22Rv1 (cell line): Measurements from ENCODE around the gene FIGLA.

Experiments
- H3K27ac ChIP-seq: fragments of 450-650 bp; 2 replicates; pipeline ENCODE4 v1.5.1; 2017
- ZFX ChIP-seq: fragments of 450-650 bp; IDR thresholded peaks from 2 replicates; pipeline ENCODE4 v1.6.1; 2017; ENCODE audit warnings: antibody characterized with exemption, borderline replicate concordance
- TF ChIP-seq, protein P1 (sequence below): fragments of 450-650 bp; IDR thresholded peaks from 2 replicates; pipeline ENCODE4 v1.5.1; 2017; ENCODE audit warnings: mild to moderate bottlenecking

The FIGLA gene

DNA sequence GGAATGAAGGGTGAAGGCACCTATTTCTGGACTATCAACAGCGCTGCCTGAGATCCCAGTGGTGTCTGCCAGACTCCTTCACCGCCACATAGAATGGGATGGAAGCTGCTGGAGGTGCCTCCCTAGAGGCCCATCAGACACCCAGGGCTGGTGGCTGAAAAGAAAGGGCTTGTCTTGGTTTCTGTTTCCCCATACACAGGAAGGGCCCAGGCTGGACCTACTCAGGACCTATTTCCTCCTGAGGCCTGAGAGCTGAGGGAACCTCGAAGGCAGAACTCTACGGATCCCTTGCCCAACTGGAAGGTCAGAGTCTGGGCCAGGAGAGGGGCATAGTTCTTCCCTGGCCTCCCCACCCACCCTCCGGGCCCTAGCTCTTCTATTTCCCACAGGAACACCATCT is 32.8 kb upstream of the FIGLA start:
- no peak overlapping the region for H3K27ac ChIP-seq
- TF ChIP-seq, protein P1, sequence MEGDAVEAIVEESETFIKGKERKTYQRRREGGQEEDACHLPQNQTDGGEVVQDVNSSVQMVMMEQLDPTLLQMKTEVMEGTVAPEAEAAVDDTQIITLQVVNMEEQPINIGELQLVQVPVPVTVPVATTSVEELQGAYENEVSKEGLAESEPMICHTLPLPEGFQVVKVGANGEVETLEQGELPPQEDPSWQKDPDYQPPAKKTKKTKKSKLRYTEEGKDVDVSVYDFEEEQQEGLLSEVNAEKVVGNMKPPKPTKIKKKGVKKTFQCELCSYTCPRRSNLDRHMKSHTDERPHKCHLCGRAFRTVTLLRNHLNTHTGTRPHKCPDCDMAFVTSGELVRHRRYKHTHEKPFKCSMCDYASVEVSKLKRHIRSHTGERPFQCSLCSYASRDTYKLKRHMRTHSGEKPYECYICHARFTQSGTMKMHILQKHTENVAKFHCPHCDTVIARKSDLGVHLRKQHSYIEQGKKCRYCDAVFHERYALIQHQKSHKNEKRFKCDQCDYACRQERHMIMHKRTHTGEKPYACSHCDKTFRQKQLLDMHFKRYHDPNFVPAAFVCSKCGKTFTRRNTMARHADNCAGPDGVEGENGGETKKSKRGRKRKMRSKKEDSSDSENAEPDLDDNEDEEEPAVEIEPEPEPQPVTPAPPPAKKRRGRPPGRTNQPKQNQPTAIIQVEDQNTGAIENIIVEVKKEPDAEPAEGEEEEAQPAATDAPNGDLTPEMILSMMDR: no peak
- no peak for TF ChIP-seq ZFX

DNA sequence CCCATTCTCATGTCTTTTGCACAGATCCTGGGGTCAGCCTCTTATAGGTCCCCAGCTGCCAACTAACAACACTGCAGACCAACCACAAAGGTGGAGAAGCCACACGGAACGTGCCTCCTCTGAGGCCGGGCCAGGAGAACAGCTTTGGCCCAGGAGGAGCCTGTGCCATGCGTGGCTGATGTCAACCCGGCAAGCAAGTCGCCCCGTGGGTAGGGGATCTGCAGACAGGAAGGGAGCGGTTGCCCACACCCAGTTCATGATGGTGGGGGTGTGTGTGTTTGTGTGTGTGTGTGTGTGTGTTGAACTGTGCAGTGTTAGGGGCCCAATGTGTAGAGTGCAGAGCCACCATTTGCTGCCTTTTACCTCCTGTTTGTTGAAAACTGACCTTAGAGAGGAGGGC is 32.4 kb upstream of the FIGLA start:
- TF ChIP-seq, protein P1: no peak
- no peak for TF ChIP-seq ZFX
- H3K27ac ChIP-seq: no peak overlapping the region

DNA sequence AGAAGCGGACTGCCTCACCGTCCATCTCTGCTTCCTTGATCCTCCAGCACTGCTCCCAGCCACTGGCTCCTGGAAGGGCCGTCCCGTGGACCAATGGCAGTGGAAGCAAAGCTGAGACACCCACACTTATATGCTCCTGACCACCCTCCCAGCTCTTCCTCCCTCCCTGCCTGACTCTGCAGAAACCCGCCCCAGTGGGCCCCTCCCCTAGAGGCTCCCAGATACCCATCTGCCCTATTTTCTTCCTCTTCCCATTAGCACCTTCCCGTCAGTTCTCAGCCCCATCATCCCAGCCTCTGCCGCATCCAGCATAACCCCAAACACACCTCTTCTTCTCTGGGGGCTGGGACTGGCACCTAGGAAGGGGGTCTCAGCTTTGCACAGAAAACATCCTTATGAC is 30.1 kb upstream of the FIGLA start, which contains the start of gene CLEC4F:
Gene CLEC4F, minus strand, starts transcription at position 101 of the 400 bp plus-strand sequence. Its CDS starts 76 bp downstream, at position 25.
- TF ChIP-seq, protein P1: no peak
- no peak for TF ChIP-seq ZFX
- H3K27ac ChIP-seq: no peak within 1 kb of the TSS

DNA sequence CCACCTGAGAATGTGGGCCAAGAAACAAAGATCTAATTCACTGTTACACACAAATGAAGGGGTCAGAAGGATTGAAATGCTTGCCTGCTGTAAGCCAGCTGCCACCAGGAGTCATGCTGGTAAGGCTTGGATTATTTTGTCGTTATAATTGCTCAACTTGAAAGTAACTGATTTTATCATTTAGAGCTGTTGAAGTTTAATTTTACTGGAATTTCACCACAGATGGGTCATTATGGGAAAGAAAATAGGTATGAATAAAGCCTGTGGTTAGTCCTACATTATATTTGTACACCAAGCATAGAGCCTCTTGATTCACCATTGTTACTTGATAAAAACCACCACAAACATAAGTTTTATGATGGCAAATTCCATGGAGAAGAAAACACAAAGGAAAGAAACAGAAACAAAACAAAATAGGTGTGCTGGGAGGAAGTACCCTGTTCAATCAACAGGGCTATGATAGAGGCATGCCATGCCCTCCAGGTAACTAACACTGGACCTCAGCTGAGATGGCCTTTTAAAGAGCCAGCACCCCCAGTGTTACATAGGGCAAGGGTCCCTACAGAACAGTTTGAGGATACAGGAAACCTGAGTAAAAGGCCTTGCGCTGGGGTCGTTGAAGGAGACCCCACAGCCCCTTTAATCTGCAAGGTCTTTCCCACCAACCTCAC is 27.0 kb upstream of the FIGLA start:
- TF ChIP-seq ZFX: no peak
- TF ChIP-seq, protein P1: no peak

DNA sequence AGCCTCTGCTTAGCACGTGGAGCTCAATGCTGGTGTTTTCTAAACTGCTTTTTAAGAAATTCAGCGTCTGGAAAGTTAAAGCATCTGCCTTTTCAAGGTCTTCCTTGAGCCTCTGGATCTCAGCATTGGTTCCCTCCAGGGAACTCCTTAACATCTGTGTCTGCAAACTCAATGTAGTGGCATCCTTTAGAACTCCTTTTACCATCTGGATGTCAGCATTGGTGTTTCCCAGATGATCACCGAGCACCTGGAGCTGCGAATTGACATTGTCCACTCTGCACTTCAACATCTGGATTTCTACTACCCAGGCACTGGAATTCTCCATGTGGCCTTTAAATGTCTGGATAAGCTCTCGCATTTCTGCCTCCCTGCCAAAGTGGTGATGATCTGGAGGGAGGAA is 26.3 kb upstream of the FIGLA start:
- H3K27ac ChIP-seq: no peak overlapping the region
- no peak for TF ChIP-seq ZFX
- TF ChIP-seq, protein P1: no peak

More for the DNA sequence above, 27.0 kb upstream of the FIGLA start:
- H3K27ac ChIP-seq: no peak overlapping the region

DNA sequence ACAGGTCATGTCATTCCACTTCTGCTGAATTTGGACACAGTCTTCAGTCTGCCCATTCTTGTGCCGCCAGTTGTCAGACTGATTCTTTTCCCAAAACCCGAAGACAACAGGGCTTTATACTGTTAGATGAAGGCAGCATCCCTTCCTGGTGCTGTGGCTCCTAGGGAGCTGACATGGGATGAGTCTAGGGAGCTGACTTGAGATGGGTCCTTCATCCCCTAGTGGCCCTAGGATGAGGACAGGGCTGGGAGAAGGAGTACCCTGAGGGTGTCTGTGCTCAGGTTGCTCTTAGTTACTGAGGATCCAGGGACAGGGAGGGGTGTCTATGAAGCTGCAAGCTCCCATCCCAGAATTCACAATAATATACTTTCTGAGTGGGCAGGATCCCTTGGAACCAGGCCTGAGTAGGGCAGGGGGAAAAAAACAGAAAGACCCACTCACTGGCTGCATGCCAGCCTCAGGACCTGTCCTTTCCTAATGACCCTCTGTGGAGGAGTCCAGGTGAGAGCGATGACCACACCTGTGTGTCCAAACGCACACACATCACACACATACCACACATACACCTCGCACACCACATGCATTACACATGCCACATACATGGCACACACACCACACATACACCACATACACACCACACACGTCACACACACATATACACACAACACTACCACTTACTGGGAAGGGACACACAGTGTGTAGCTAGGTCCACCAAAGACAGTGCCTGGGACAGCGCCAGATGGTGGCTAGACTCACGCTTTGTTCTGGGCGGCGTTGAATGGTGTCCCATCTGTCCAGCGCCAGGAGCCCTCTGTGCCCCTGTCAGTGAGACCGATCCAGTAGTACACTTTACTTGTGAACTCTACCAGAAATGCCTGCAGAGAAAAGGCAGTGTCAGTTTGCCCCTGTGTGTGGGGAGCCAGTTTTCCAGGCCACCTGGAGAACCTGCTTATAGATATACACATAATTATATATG is 18.8 kb upstream of the FIGLA start:
- no peak for TF ChIP-seq ZFX
- TF ChIP-seq, protein P1: no peak
- H3K27ac ChIP-seq: no peak overlapping the region

DNA sequence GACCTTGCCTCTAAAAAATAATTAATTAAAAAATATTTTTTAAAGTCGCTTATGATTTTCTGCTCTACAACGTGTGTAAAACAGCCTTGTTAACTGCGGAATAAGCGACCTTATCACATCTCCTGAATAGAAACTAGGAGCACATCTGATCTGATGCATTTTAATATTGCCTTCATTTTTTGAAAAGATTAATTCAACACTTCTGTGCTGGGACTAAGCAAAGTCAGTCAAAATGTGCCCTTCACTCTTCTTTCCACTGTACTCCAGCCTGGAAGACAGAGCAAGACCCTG is 17.3 kb upstream of the FIGLA start:
- TF ChIP-seq, protein P1: no peak
- TF ChIP-seq ZFX: no peak
- no peak overlapping the region for H3K27ac ChIP-seq
